Measurements from ENCODE around the gene CHCHD3.
A peak's percentile ranks its signal among the peaks of the same experiment; 100 is the strongest.
"Not testable (repeated sequence)": the region's sequence is repeated elsewhere in the genome, so short reads cannot be mapped to it uniquely, and the experiment has no call there.

Gene CHCHD3

GRCh38 chr7:132943645-132944044 lies 138.2 kb downstream of the CHCHD3 start:
- no peak for DNase-seq

DNA sequence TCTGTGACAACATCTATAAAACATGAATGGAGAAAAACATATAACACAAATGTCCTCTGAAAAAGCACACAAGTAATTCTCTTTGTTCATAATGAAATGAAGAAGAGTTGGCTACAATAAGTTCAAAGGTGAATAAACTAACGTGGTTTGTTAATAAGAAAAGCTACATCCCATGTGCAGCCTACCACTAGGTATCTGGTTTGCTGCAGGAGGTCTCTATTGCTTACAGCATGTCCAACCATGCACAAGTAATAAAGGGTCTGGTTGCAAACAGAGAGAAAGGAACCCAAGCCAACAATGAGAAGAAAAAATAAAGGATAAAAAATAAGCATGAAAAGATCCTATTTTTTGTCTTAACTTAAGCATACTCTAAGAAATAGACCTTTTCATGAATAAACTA lies 139.2 kb downstream of the CHCHD3 start:
- no peak for DNase-seq

GRCh38 chr7:132941905-132942304 lies 140.0 kb downstream of the CHCHD3 start:
- DNase-seq = no peak

- DNase-seq = no peak
Measured at GRCh38 chr7:132941428-132941827, 140.5 kb downstream of the CHCHD3 start.

DNA sequence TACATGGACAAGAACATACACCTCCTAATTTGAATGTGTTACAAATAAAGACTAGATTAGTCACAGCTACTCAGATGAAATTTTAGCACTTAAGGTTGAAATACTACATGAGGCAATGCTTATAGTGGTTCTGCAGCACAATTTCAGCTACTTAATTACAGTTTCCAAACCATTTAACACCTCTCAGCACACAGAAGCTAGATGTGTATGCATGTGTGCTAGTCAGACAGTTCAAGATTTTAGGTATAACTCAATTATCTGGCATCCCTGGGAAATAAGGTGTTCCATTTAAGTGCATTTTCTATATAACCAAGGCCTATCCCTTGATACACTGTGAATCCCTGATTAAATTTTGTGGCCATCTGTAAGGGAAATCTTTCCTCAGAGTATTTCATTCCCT lies 141.8 kb downstream of the CHCHD3 start:
- no peak for DNase-seq

- no peak for DNase-seq
Measured at GRCh38 chr7:132939495-132939894, 142.4 kb downstream of the CHCHD3 start.

DNA sequence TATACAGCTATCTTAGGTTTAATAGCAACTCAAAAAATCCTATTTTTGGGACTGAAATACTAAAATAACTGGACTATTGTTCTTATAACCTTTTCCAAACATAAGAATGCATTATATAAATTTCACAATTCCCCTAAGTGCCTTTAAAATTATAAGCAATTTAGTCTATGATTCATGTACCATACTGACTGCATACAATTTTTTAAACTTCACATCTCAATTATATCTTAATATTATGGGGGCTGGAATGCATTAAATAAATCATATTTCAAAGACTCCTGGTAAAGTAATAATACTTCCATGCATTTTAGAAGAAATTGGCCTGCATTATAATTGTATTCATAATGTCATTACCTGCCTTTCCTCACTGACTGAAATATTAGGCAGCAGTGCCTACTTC lies 144.6 kb downstream of the CHCHD3 start:
- no peak for DNase-seq

DNA sequence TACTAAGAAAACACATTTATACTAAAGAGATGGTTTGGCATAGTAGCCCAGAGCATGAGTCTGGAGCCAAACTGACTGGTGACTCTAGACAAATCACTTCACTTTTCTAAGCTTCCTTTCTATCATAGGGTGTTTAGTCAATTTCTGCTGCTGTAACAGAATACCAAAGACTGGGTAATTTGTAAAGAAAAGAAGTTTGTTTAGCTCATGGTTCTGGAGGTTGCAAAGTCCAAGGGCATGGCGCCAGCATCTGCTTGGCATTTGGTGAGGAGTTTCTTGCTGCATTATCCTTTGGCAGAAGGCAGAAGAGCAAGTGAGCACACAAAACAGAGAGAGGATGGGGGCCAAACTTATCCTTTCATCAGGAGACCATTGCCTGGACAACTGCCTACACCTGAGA lies 146.3 kb downstream of the CHCHD3 start:
- DNase-seq = no peak

DNA sequence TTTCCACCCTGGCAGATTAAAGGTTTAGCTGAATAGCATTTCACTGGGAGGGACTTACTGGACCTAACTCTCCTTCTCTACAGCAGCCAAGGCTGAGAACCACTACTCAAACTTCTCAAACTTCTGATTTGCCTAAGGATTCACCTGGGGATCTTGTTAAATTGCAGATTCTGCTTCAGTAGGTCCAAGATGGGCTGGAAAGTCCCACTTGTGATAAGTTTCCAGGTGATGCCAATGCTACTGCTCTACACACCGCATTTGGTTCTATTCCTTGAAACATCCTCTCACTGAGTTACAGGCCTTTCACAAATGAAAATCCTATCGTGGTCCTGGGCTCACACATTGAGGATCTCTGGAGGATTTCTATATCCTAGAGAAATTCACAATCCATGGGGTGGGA lies 147.9 kb downstream of the CHCHD3 start:
- DNase-seq = no peak

GRCh38 chr7:132933072-132933458 lies 148.8 kb downstream of the CHCHD3 start:
- no peak for DNase-seq

DNA sequence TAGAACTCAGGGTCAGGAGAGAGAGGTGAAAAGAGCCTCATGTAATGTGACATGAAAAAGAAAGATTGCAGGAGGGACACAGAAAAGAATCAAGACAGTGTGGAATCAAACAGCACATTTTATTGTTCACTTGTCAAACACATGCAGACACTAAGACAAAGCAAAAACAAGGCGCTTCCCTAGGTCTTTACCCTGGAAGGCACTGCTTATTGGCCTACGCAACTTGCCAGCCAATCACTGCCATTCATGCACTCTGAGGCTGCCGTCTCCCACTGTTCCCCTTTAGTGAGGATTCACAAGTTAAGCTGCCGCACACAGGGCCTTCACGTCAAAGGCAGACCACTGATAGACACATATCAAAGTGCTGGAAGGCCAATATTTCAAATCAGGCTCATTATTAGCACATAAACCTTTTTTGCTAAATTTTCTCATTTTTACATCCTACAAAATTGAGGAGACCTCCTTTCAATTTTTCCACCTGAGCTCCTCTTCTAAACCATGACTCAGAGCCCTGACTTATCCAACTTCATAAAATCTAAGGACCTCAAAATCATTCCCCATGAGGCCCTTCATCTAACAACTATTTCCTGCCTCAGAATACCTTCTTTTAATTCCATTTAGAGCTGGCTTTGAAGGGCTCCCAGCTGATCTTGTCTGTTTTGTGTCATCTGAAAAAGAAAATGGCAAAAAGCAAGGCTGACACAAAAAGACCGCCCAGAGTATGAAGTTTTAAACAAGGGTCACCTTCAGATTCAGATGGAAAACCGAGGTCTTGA lies 149.4 kb downstream of the CHCHD3 start:
- DNase-seq = no peak

- DNase-seq = peak in 1 of 2 experiments; percentile 15
Measured at GRCh38 chr7:132930881-132931280, 151.0 kb downstream of the CHCHD3 start.

DNA sequence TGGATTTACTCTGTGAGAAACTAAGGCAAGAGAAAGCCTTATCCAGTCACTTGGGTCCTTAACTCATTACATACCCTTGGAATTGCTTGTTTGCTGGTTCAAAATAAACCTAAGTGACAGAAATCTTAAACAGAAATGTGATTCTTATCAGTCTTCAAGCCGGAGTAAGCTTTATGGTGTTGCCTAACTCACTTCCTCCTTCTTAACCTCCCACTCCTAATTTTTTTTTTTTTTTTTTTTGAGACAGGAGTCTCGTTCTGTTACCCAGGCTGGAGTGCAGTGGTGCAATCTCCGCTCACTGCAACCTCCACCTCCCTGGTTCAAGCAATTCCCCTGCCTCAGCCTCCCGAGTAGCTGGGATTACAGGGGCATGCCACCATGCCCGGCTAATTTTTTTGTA lies 151.9 kb downstream of the CHCHD3 start:
- not testable (repeated sequence) for DNase-seq

GRCh38 chr7:132919771-132920170 lies 162.1 kb downstream of the CHCHD3 start:
- DNase-seq = no peak

DNA sequence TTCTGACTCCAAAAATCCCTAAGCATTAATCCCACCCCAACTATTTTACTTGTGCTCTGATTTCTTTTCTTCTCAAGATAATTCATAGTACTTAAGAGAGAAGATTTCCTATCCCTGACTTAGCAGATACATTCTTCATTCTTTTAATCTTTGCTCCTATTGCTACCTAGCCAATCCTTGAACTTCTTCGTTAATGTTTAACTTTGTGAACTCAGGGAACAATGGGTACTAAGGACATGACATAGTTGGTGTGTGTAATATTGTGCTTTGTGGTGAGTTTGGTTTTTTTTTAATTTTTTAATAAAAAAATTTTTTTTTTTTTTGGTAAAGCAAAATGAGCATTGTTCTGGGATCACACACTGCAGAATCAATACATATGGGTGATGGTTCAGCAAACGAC lies 166.2 kb downstream of the CHCHD3 start:
- DNase-seq = no peak

- no peak for DNase-seq
Measured at GRCh38 chr7:132910657-132911056, 171.2 kb downstream of the CHCHD3 start.

- DNase-seq = no peak
Measured at GRCh38 chr7:132907380-132907940, 174.4 kb downstream of the CHCHD3 start.

- no peak for DNase-seq
Measured at GRCh38 chr7:132906193-132906835, 175.6 kb downstream of the CHCHD3 start.

GRCh38 chr7:132905136-132905535 lies 176.8 kb downstream of the CHCHD3 start:
- DNase-seq = not testable (repeated sequence)

- no peak for DNase-seq
Measured at GRCh38 chr7:132904209-132904608, 177.7 kb downstream of the CHCHD3 start.

- not testable (repeated sequence) for DNase-seq
Measured at GRCh38 chr7:132902294-132902693, 179.6 kb downstream of the CHCHD3 start.

DNA sequence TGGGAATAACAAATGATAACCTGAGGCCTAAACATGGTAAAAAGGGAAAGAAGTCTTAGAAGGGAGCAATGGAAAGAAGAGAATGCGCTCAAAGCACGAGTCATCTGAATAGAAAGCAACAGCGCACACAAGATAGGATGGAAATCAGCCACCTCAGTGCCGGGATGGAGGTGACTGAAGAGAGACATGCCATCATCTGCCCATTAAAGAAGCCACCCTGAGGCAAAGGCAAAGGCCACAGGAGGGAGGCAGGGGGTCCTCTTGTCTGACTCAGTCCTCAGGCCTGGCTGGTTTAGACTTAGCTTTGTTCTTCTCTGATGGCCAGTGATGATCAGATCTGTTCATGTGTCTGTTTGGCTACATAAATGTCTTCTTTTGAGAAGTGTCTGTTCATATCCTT lies 180.6 kb downstream of the CHCHD3 start:
- DNase-seq = no peak

- DNase-seq = peak in 1 of 2 experiments; percentile 43
Measured at GRCh38 chr7:132899833-132900232, 182.1 kb downstream of the CHCHD3 start.

GRCh38 chr7:132898641-132899175 lies 183.2 kb downstream of the CHCHD3 start:
- not testable (repeated sequence) for DNase-seq
